ENCODE results near the gene GGCX.
A peak's percentile ranks its signal among the peaks of the same experiment; 100 is the strongest.

The GGCX gene

GRCh38 chr2:85600235-85600575 is 38.9 kb upstream of the GGCX start:
- peaks cover 22% of the 10 kb centered on the region for H3K79me2 ChIP-seq (ENCODE audit: control insufficient read depth, low read length)
- H3K4me1 ChIP-seq (ENCODE audit: control insufficient read depth, low read length), result peaks cover 39% of the 10 kb centered on the region
- TF ChIP-seq EZH2phosphoT487 (IDR thresholded peaks at IDR 0.05; ENCODE audit: borderline replicate concordance, low read length) (no peak), CTCF (IDR thresholded peaks at IDR 0.05; ENCODE audit: low read depth, low read length, poor library complexity, severe bottlenecking) (no peak)

DNA sequence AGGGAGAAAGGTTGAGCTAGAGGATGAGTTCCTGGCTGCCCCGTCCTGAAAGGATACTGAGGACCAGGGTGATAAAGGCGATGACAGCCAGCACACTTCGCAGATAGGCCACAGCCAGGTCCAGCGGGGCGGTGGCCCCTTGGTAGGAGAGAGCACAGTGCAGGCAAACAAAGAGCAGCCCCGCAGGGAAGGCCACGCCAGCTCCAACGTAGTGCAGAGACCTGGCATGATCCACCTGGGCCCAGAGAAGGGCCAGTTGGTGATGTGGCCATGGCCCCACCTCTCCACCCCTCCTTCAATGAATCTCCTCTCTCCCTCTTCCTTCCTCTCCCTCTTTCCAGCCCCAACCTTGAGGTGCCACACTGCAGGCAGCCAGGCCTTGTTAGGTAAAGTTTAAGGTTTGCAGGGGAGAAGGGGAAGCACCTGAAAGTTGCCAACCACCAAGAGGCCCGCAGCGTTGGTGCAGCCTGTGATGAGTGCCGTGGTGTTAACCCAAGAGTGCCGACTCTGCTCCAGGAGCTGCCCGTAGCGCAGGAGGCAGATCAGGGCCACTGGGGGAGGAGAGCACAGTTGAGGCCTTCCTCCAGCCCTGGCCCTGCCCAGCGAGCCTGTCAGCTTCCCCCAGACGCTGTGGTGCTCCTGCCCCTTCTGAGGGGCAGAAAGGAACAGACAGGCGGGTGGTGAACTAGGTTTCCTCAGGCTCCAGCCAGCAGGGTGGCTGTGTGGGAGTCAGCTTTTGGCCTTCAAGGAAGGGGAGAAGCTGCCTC is 38.4 kb upstream of the GGCX start:
- no peak for TF ChIP-seq EZH2phosphoT487 (IDR thresholded peaks at IDR 0.05; ENCODE audit: borderline replicate concordance, low read length)
- TF ChIP-seq CTCF (IDR thresholded peaks at IDR 0.05; ENCODE audit: low read depth, low read length, poor library complexity, severe bottlenecking), result no peak
- H3K4me2 ChIP-seq (ENCODE audit: low read length), result no peak overlapping the region

More at GRCh38 chr2:85600235-85600575, 38.9 kb upstream of the GGCX start:
- Histone ChIP-seq H3K4me3 (ENCODE audit: low read length) (no peak overlapping the region), H3K27me3 (ENCODE audit: control insufficient read depth, low read length) (no peaks in the 10 kb centered on the region), H4K20me1 (ENCODE audit: control insufficient read depth, insufficient read depth, low read depth, low read length) (no peaks in the 10 kb centered on the region), H3K36me3 (ENCODE audit: control insufficient read depth, low read length) (peaks cover 22% of the 10 kb centered on the region), H3F3A (ENCODE audit: control insufficient read depth, insufficient read depth) (peaks cover 5% of the 10 kb centered on the region; the same call in 1 of the 2 replicates), H3K9me3 (ENCODE audit: control insufficient read depth, insufficient read depth, low read length) (no peaks in the 10 kb centered on the region), H3K4me2 (ENCODE audit: low read length) (no peak overlapping the region), H3K27ac (ENCODE audit: low read depth, low read length) (no peak overlapping the region), H3K9me2 (replicated peaks; ENCODE audit: control insufficient read depth, low read length) (no peaks in the 10 kb centered on the region)

GRCh38 chr2:85598594-85599340 is 37.5 kb upstream of the GGCX start:
- Histone ChIP-seq H3K4me1 (ENCODE audit: control insufficient read depth, low read length) (peaks cover 47% of the 10 kb centered on the region), H3K9me2 (replicated peaks; ENCODE audit: control insufficient read depth, low read length) (no peaks in the 10 kb centered on the region), H3K27me3 (ENCODE audit: control insufficient read depth, low read length) (no peaks in the 10 kb centered on the region), H3K4me3 (ENCODE audit: low read length) (no peak overlapping the region), H3F3A (ENCODE audit: control insufficient read depth, insufficient read depth) (no peaks in the 10 kb centered on the region), H3K4me2 (ENCODE audit: low read length) (peak overlapping the region; percentile 37), H3K27ac (ENCODE audit: low read depth, low read length) (no peak overlapping the region), H4K20me1 (ENCODE audit: control insufficient read depth, insufficient read depth, low read depth, low read length) (no peaks in the 10 kb centered on the region), H3K79me2 (ENCODE audit: control insufficient read depth, low read length) (peaks cover 34% of the 10 kb centered on the region), H3K36me3 (ENCODE audit: control insufficient read depth, low read length) (peaks cover 22% of the 10 kb centered on the region), H3K9me3 (ENCODE audit: control insufficient read depth, insufficient read depth, low read length) (no peaks in the 10 kb centered on the region)
- TF ChIP-seq CTCF (IDR thresholded peaks at IDR 0.05; ENCODE audit: low read depth, low read length, poor library complexity, severe bottlenecking), result no peak
- no peak for TF ChIP-seq EZH2phosphoT487 (IDR thresholded peaks at IDR 0.05; ENCODE audit: borderline replicate concordance, low read length)

More for the DNA sequence above, 38.4 kb upstream of the GGCX start:
- Histone ChIP-seq H4K20me1 (ENCODE audit: control insufficient read depth, insufficient read depth, low read depth, low read length) (no peaks in the 10 kb centered on the region), H3K9me3 (ENCODE audit: control insufficient read depth, insufficient read depth, low read length) (no peaks in the 10 kb centered on the region), H3K4me3 (ENCODE audit: low read length) (no peak overlapping the region), H3F3A (ENCODE audit: control insufficient read depth, insufficient read depth) (no peaks in the 10 kb centered on the region), H3K9me2 (replicated peaks; ENCODE audit: control insufficient read depth, low read length) (no peaks in the 10 kb centered on the region), H3K36me3 (ENCODE audit: control insufficient read depth, low read length) (peaks cover 22% of the 10 kb centered on the region), H3K27me3 (ENCODE audit: control insufficient read depth, low read length) (no peaks in the 10 kb centered on the region), H3K79me2 (ENCODE audit: control insufficient read depth, low read length) (peaks cover 28% of the 10 kb centered on the region), H3K27ac (ENCODE audit: low read depth, low read length) (no peak overlapping the region), H3K4me1 (ENCODE audit: control insufficient read depth, low read length) (peaks cover 42% of the 10 kb centered on the region)

Measured in DOHH2 (cell line).